Endothelial cell (in vitro differentiated cells): ENCODE measurements around the gene SIGLEC7. TPM values are rescaled to one million over a fixed set of nuclear protein-coding genes. Genes with fewer than 3 reads are reported as not detected.

Source experiments
- DNase-seq: peaks from one replicate; pipeline ENCODE4 v3.0.0; 2021; ENCODE audit warnings: low spot score
- H3K27ac Mint-ChIP-seq: one replicate; pipeline ENCODE4 v1.8.0; 2021; ENCODE audit warnings: mixed read lengths, inconsistent platforms; ENCODE audit not compliant: unreplicated experiment
- H3K27me3 Mint-ChIP-seq: one replicate; pipeline ENCODE4 v1.8.0; 2021; ENCODE audit warnings: mild to moderate bottlenecking, moderate library complexity, mixed read lengths, inconsistent platforms; ENCODE audit not compliant: unreplicated experiment
- H3K36me3 Mint-ChIP-seq: one replicate; pipeline ENCODE4 v1.8.0; 2021; ENCODE audit warnings: mild to moderate bottlenecking, low read depth, mixed read lengths, inconsistent platforms; ENCODE audit not compliant: unreplicated experiment
- H3K4me1 Mint-ChIP-seq: one replicate; pipeline ENCODE4 v1.8.0; 2021; ENCODE audit warnings: mild to moderate bottlenecking, mixed read lengths, inconsistent platforms; ENCODE audit not compliant: unreplicated experiment
- H3K4me3 Mint-ChIP-seq: one replicate; pipeline ENCODE4 v1.8.0; 2021; ENCODE audit warnings: mild to moderate bottlenecking, mixed read lengths, inconsistent platforms; ENCODE audit not compliant: unreplicated experiment
- H3K9me3 Mint-ChIP-seq: one replicate; pipeline ENCODE4 v1.8.0; 2021; ENCODE audit warnings: mixed read lengths, inconsistent platforms; ENCODE audit not compliant: unreplicated experiment
- CTCF ChIP-seq: fragments of 200-600 bp; sonication (generic); IDR thresholded peaks from one replicate; pipeline ENCODE4 v1.5.0; 2021; ENCODE audit warnings: antibody characterized with exemption; ENCODE audit not compliant: unreplicated experiment
- total RNA-seq: library from RNA; stranded (reverse); fragmentation: NEBNext Ultra II Directional; extraction: Animal tissue kit (Norgen Biotek cat#: 25700); gene quantifications from one replicate; pipeline ENCODE4 v1.2.1, GENCODE V29; 2021; ENCODE audit not compliant: unreplicated experiment

SIGLEC7 gene
- total RNA-seq, 1 donor from 2014 or later = not detected

DNA sequence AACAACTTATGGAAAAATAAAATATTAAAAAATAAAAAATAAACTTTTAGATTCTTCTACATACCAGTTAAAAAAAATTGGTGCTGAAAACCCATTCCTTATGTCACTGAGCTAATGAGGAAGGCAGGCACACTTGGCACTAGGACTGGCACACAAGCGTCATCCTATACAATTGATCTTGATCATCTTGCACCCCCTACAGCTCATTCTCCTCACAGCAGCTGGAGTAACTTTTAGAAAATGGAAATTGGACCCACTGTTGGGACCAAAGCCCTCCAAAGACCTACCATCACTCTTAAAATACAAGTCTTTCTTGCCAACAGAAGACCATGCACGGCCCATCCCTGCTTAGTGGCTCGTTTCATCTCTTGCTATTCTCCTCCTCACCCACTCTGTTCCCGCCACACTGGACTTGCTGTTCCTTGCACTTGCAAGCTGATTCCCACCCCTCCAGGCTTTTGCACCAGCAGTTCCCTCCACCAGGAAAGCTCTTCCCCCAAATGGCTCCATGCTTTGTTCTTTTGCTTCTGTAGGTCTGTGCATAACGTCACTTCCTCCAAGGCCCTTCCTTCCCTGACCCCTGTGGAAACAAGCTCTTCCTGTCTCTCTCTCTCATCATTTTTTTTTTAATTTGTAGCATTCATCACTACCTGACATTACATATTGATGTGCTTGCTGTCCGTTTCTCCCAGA lies 45.5 kb upstream of the SIGLEC7 start:
- DNase-seq = no peak
- TF ChIP-seq CTCF = no peak
- H3K36me3 Mint-ChIP-seq = no peaks in the 10 kb centered on the region

GRCh38 chr19:51097166-51097738 lies 44.8 kb upstream of the SIGLEC7 start:
- DNase-seq = peak; percentile 72
- H3K36me3 Mint-ChIP-seq = no peaks in the 10 kb centered on the region
- peaks cover 18% of the 10 kb centered on the region for H3K4me1 Mint-ChIP-seq
- H3K27me3 Mint-ChIP-seq = peaks cover 2% of the 10 kb centered on the region
- peak overlapping the region; percentile 4 for H3K4me3 Mint-ChIP-seq
- no peaks in the 10 kb centered on the region for H3K9me3 Mint-ChIP-seq
- peak overlapping the region; percentile 25 for H3K27ac Mint-ChIP-seq
- TF ChIP-seq CTCF = peak; percentile 64

More for the DNA sequence above, 45.5 kb upstream of the SIGLEC7 start:
- no peaks in the 10 kb centered on the region for H3K9me3 Mint-ChIP-seq
- peak overlapping the region; percentile 25 for H3K27ac Mint-ChIP-seq
- H3K27me3 Mint-ChIP-seq = peaks cover 2% of the 10 kb centered on the region
- H3K4me3 Mint-ChIP-seq = peak overlapping the region; percentile 4
- peaks cover 18% of the 10 kb centered on the region for H3K4me1 Mint-ChIP-seq

- no peak overlapping the region for H3K27ac Mint-ChIP-seq
- peaks cover 2% of the 10 kb centered on the region for H3K27me3 Mint-ChIP-seq
- H3K36me3 Mint-ChIP-seq = peaks cover 5% of the 10 kb centered on the region
- no peaks in the 10 kb centered on the region for H3K9me3 Mint-ChIP-seq
- H3K4me3 Mint-ChIP-seq = no peak overlapping the region
- peaks cover 13% of the 10 kb centered on the region for H3K4me1 Mint-ChIP-seq
- TF ChIP-seq CTCF = no peak
- DNase-seq = no peak
Measured at GRCh38 chr19:51097796-51098195, 44.3 kb upstream of the SIGLEC7 start.

- DNase-seq = no peak
- H3K36me3 Mint-ChIP-seq = peaks cover 10% of the 10 kb centered on the region
Measured at GRCh38 chr19:51098365-51099046, 43.6 kb upstream of the SIGLEC7 start.

More at GRCh38 chr19:51098365-51099046, 43.6 kb upstream of the SIGLEC7 start:
- Mint-ChIP-seq H3K27me3 (peaks cover 2% of the 10 kb centered on the region), H3K4me1 (peaks cover 13% of the 10 kb centered on the region), H3K9me3 (no peaks in the 10 kb centered on the region), H3K4me3 (no peak overlapping the region), H3K27ac (no peak overlapping the region)
- TF ChIP-seq CTCF = no peak
